Dermis blood vessel endothelial cell (primary cell): Measurements from ENCODE around the gene NRXN2. TPM values are rescaled to one million over a fixed set of nuclear protein-coding genes. Genes with fewer than 3 reads are reported as not detected.
A peak's percentile ranks its signal among the peaks of the same experiment; 100 is the strongest.

Experiments
- DNase-seq: peaks from one replicate; pipeline ENCODE4 v3.0.0; 2010
- total RNA-seq: library from RNA; depleted of rRNA; stranded (reverse); fragments of >200 nt; gene quantifications from 2 replicates; pipeline ENCODE4 v1.2.3, GENCODE V29; 2014

The NRXN2 gene
- total RNA-seq, 1 donor from 2014 or later: not detected

GRCh38 chr11:64621283-64622019, 101.5 kb downstream of the NRXN2 start:
- DNase-seq: no peak

GRCh38 chr11:64620381-64620971, 102.5 kb downstream of the NRXN2 start:
- DNase-seq: peak; percentile 44

GRCh38 chr11:64619811-64620380, 103.1 kb downstream of the NRXN2 start:
- DNase-seq: peak; percentile 12

- DNase-seq: no peak
Measured at GRCh38 chr11:64619196-64619595, 103.8 kb downstream of the NRXN2 start.

GRCh38 chr11:64616817-64617216, 106.2 kb downstream of the NRXN2 start:
- DNase-seq: no peak

- DNase-seq: no peak
Measured at GRCh38 chr11:64614917-64615316, 108.1 kb downstream of the NRXN2 start.

GRCh38 chr11:64613648-64614047, 109.3 kb downstream of the NRXN2 start:
- no peak for DNase-seq

GRCh38 chr11:64611869-64612646, 110.9 kb downstream of the NRXN2 start:
- DNase-seq: no peak

- no peak for DNase-seq
Measured at GRCh38 chr11:64611176-64611575, 111.8 kb downstream of the NRXN2 start.

GRCh38 chr11:64610596-64610995, 112.4 kb downstream of the NRXN2 start:
- DNase-seq: no peak

GRCh38 chr11:64609436-64610047, 113.5 kb downstream of the NRXN2 start:
- DNase-seq: no peak

- DNase-seq: no peak
Measured at GRCh38 chr11:64608636-64609035, 114.4 kb downstream of the NRXN2 start.

- DNase-seq: peak; percentile 20
Measured at GRCh38 chr11:64608046-64608445, 115.0 kb downstream of the NRXN2 start.

GRCh38 chr11:64607381-64607985, 115.5 kb downstream of the NRXN2 start:
- DNase-seq: no peak

- no peak for DNase-seq
Measured at GRCh38 chr11:64606796-64607380, 116.1 kb downstream of the NRXN2 start.

- DNase-seq: no peak
Measured at GRCh38 chr11:64605656-64606585, 117.1 kb downstream of the NRXN2 start.

GRCh38 chr11:64605244-64605560, 117.8 kb downstream of the NRXN2 start:
- no peak for DNase-seq

GRCh38 chr11:64604458-64605243, 118.3 kb downstream of the NRXN2 start:
- DNase-seq: no peak

GRCh38 chr11:64603411-64604110, 119.4 kb downstream of the NRXN2 start:
- no peak for DNase-seq
